BLaER1 treated with 17β-estradiol and CSF1 and Interleukin-3, amounts not matched to agents 10 nM and 100 nM (cell line): Measurements from ENCODE around the gene DGUOK.
A peak's percentile ranks its signal among the peaks of the same experiment; 100 is the strongest.

Experiments
- H3K27ac ChIP-seq, 11 experiments: shearing (Covaris generic); formaldehyde crosslinking; 2 replicates each; pipeline ENCODE4 v1.8.1; 2022
- H3K27me3 ChIP-seq, 11 experiments: shearing (Covaris generic); formaldehyde crosslinking; 2 replicates each; pipeline ENCODE4 v1.8.1; 2022
- H3K36me3 ChIP-seq, 11 experiments: shearing (Covaris generic); formaldehyde crosslinking; 2 replicates each; pipeline ENCODE4 v1.8.1; 2022
- H3K4me1 ChIP-seq, 10 experiments: shearing (Covaris generic); formaldehyde crosslinking; 2 replicates each; pipeline ENCODE4 v1.8.1; 2022
- H3K4me2 ChIP-seq, 11 experiments: shearing (Covaris generic); formaldehyde crosslinking; 2 replicates each; pipeline ENCODE4 v1.8.1; 2022
- H3K4me3 ChIP-seq, 10 experiments: shearing (Covaris generic); formaldehyde crosslinking; 2 replicates each; pipeline ENCODE4 v1.8.1; 2022
- H3K9ac ChIP-seq, 11 experiments: shearing (Covaris generic); formaldehyde crosslinking; 2 replicates each; pipeline ENCODE4 v1.8.1; 2022
- H3K9me3 ChIP-seq, 11 experiments: shearing (Covaris generic); formaldehyde crosslinking; replicated peaks in 1 of 11; 2 replicates each; pipeline ENCODE4 v1.8.1; 2022
- H4K20me1 ChIP-seq, 11 experiments: shearing (Covaris generic); formaldehyde crosslinking; 2 replicates each; pipeline ENCODE4 v1.8.1; 2022
- Cebpa-rat ChIP-seq, 11 experiments: shearing (Covaris generic); IDR thresholded peaks; 2 replicates each; pipeline ENCODE4 v1.8.1; 2022

The DGUOK gene

DNA sequence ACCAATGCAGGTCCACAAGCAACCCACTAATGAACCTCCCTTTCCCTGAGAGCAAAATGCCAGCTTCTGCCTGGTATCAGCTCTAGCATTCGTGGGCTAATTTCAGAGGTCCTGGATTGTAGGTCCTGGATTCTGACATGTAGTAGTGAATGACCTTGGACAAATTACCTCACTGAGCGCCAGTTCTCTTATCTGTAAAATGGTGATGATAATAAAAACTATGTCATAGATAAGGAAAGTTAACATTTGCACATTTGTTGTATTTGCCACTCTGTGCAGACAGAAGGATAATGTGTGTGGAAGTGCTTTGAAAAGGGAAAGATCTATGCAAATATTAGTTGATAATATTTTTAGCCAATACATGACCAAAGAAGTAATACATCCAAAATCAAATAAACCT, 53.9 kb downstream of the DGUOK start:
- Histone ChIP-seq H3K4me2 (peak overlapping the region; percentile 87 to 100 (median 98)), H3K27me3 (no peaks in the 10 kb centered on the region)

DNA sequence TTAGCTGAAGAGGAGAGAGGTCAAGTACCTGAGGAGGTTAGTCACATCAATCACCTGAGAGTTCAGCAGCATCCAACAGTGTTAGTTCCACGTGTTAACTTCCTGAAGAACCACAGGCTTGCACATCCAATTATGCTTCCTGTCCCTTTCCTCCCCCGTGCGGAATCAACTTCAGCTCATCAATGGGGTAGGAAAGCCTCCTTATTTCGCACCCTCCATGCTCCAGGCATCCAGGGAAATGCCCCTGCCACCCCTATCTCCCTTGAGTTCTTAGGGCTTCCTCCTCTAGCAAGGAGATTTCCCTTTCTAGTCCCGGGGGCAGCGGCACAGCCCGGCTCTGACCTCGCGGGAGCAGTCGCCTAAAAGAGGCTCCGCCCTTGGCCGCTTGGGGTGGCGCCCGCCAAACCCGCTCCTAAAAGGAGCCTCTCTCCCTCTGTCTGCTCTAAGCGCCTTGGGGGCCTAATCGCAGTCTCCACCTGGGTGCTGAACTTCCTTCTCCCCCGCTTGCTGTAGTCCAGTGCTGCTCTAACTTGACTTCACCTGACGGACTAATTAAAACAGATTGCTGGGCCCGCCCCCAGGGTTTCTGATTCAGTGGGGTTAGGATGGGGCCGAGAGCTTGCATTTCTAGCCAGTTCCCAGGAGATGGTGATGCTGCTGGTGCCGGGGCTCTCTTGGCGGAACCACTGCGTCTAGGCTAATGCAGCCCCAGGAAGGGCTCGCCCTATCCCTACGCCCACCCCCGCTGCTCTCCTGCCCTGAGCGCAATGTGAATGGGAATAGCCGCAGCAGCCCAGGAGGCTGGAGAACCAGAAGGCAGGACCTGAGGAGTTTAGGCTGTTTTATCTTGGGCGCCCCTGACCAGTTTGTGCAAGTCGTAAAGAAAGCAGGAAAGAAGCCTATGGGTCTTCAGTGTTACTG, 54.7 kb downstream of the DGUOK start:
- Histone ChIP-seq H3K4me2 (peak overlapping the region; percentile 87 to 100 (median 98)), H3K4me3 (peak overlapping the region; percentile 51 to 74 (median 62)), H3K36me3 (peaks cover 4 to 9% (median 5%) of the 10 kb centered on the region in 11 experiments; a peak in 21 of 22 replicates), H3K9me3 (no peaks in the 10 kb centered on the region), H3K27ac (peak overlapping the region; percentile 11 to 77 (median 66); a peak in 20 of 22 replicates), H3K27me3 (no peaks in the 10 kb centered on the region), H3K9ac (peak overlapping the region; percentile 54 to 97 (median 77)), H3K4me1 (peaks cover 71 to 85% (median 81%) of the 10 kb centered on the region in 10 experiments), H4K20me1 (peaks cover 2 to 12% (median 5%) of the 10 kb centered on the region in 11 experiments; a peak in 18 of 22 replicates)
- TF ChIP-seq Cebpa-rat (IDR thresholded peaks at IDR 0.05) = no peak

More for the DNA sequence above, 53.9 kb downstream of the DGUOK start:
- Histone ChIP-seq H3K4me1 (peaks cover 72 to 86% (median 83%) of the 10 kb centered on the region in 10 experiments), H3K27ac (peak overlapping the region in 10 of 11 experiments; percentile 49 to 77 (median 66); a peak in 18 of 22 replicates), H3K9ac (peak overlapping the region; percentile 54 to 97 (median 77); a peak in 20 of 22 replicates), H4K20me1 (peaks cover 0 to 5% (median 0%) of the 10 kb centered on the region in 11 experiments; a peak in 3 of 22 replicates), H3K4me3 (peak overlapping the region; percentile 51 to 74 (median 62)), H3K36me3 (0 out of 22 replicates have a peak, but pooled peaks cover 0 to 4% (median 0%) of the 10 kb centered on the region in 11 experiments), H3K9me3 (no peaks in the 10 kb centered on the region)
- TF ChIP-seq Cebpa-rat (IDR thresholded peaks at IDR 0.05) = no peak

DNA sequence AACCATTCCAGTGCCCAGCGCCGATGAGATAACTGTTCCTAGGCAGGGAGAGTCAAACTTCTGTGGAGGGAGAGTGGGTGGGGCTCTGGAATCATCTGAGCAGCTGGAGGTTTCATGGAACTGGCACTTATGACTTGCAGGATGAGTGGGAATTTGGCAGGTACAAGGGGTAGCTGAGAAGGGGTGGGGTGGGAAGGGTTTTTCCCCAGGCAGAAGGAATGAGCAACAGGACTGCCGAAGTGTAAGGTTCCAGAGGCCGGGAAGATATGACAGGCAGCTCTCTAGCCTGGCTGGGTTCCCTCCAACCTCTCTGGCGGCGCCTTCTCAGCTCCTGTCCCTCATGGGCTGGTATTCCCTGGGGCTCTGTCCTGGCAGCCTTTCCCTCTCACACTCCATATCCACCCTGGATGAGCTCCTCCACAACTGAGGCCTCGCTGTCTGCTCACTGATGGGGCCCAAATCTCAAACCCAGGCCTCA, 55.5 kb downstream of the DGUOK start:
- peak overlapping the region in 6 of 11 experiments; percentile 18 to 98 (median 68); a peak in 8 of 22 replicates for H3K27ac ChIP-seq
- TF ChIP-seq Cebpa-rat (IDR thresholded peaks at IDR 0.05) = no peak
- peaks cover 12 to 14% (median 14%) of the 10 kb centered on the region in 11 experiments; a peak in 21 of 22 replicates for H3K36me3 ChIP-seq
- peak overlapping the region in 9 of 11 experiments; percentile 16 to 99 (median 97); a peak in 8 of 22 replicates for H3K9ac ChIP-seq
- H3K4me1 ChIP-seq = peaks cover 71 to 89% (median 84%) of the 10 kb centered on the region in 10 experiments
- H3K4me2 ChIP-seq = peak overlapping the region; percentile 87 to 100 (median 98)
- H4K20me1 ChIP-seq = peaks cover 10 to 21% (median 13%) of the 10 kb centered on the region in 11 experiments; a peak in 21 of 22 replicates
- no peaks in the 10 kb centered on the region for H3K27me3 ChIP-seq
- no peaks in the 10 kb centered on the region for H3K9me3 ChIP-seq
- peak overlapping the region in 2 of 10 experiments; percentile 59 to 74; a peak in 4 of 20 replicates for H3K4me3 ChIP-seq

DNA sequence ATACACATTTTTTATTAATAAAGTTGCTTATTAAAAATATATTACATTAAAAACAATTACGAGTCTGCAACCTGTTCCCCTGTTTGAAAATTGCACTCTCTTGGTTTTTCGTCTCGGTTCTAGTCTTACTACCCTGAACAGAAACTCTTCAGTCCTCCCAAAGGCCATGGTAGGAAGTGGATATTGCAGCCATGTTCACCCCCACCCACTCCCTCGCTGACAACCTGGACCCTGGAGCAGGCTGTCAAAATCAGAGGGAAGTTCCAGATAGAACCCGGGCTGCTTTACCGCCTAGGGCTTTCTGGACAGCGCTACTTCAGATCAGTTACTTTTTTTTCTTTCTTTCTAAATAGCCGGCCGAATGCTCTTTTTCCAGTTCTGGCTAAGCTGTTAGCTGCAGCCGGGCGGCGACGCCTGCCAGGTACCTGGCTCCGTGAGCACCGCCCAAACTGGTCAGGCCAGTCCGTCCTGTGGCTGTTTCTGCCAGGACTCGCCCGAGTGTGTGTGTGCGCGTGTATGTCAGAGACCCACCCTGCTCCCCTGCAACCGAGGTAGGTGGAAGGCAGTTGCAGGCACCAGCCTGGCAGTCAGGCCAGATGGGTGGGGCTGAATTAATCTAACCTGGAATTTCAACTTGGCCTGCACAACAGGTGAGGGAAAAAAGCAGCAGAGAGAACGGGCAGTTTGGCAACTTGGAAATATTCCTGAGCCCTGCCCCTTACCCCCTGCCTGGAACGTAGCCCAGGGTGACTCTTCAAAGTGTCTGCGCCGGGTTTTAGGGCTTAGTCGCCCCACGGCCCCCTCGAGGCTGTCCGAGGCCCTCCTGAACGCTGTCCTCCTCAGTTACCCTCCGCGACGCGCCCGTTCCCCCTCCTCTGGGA, 56.9 kb downstream of the DGUOK start:
- Histone ChIP-seq H4K20me1 (peaks cover 24 to 35% (median 27%) of the 10 kb centered on the region in 11 experiments), H3K4me3 (peak overlapping the region; percentile 71 to 83 (median 76)), H3K27ac (peak overlapping the region; percentile 83 to 99 (median 98)), H3K4me2 (peak overlapping the region; percentile 87 to 100 (median 98)), H3K9ac (peak overlapping the region; percentile 90 to 99 (median 97)), H3K4me1 (peaks cover 68 to 89% (median 85%) of the 10 kb centered on the region in 10 experiments), H3K9me3 (no peaks in the 10 kb centered on the region), H3K27me3 (no peaks in the 10 kb centered on the region), H3K36me3 (peaks cover 24 to 28% (median 27%) of the 10 kb centered on the region in 11 experiments; a peak in 21 of 22 replicates)
- no peak for TF ChIP-seq Cebpa-rat (IDR thresholded peaks at IDR 0.05)

DNA sequence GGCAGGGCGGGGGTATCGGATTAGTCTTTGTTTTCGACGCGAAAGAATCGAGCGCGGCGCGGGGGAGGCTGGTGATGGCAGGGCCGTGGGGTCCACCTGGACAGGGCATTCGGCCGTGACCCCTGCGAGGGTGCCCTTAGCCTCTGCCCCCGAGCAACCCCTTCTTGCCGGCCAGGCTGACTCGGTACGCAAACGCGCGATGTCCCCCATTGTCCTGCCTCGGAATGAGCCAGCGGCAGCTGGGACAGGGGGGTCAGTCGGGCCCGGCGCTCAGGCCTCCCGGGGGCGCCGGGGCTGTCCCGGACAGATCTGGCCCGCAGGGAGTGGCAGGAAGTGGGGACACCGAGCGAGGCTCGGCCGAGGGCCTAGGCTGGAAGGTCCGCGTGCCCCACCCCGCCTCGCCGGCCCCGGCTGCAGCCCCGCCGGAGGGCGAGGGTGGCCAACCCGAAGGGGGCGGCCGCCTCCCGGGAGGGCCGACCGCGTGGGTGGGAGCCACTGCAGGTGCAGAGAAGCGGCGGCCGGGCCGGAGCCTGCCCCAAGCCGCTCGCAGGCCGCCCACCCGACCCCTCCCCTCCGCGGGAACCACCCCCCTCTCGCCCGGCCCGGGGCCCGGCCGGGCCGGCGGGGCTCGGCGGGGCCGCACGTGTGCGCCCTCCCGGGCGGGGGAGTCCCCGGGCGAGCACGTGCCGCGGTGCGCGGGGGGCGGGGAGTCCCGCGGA, 57.7 kb downstream of the DGUOK start, which contains the start of gene TET3:
TET3 (plus strand) TSS at position 708 of the 719 bp plus-strand sequence. CDS start 1,494 bp downstream, outside the sequence.
- Histone ChIP-seq H4K20me1 (peaks cover 32 to 43% (median 35%) of the 10 kb centered on the region in 11 experiments), H3K36me3 (peaks cover 32 to 36% (median 34%) of the 10 kb centered on the region in 11 experiments), H3K27me3 (no peaks in the 10 kb centered on the region)

DNA sequence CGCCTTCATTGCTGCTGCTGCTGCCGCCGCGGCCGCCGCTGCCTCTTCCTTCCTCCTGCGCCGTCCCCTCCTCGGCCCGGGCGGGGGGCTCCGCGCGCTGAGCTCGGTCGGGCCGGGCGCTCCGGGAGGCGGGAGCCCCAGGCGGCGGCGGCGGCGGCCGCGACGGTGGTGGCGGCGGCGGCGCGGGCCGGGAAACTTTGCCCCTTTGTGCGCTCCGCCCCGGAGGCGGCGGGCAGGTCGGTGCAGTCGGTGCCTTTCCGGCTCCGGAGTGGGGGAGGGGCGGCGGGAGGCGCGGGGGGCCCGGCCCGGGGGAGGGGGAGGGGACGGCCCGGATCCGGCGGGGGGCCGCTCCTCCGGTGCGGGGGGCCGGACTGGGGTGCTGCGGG, 58.2 kb downstream of the DGUOK start:
- no peak for TF ChIP-seq Cebpa-rat (IDR thresholded peaks at IDR 0.05)
- Histone ChIP-seq H3K36me3 (peaks cover 37 to 42% (median 39%) of the 10 kb centered on the region in 11 experiments), H3K27me3 (no peaks in the 10 kb centered on the region), H4K20me1 (peaks cover 38 to 48% (median 40%) of the 10 kb centered on the region in 11 experiments), H3K4me2 (peak overlapping the region; percentile 87 to 100 (median 98)), H3K27ac (peak overlapping the region; percentile 83 to 99 (median 98)), H3K9me3 (no peaks in the 10 kb centered on the region), H3K9ac (peak overlapping the region; percentile 90 to 99 (median 97)), H3K4me3 (peak overlapping the region; percentile 71 to 83 (median 76)), H3K4me1 (peaks cover 68 to 89% (median 85%) of the 10 kb centered on the region in 10 experiments)

More for the DNA sequence above, 57.7 kb downstream of the DGUOK start, which contains the start of gene TET3:
- H3K4me1 ChIP-seq = peaks cover 68 to 89% (median 85%) of the 10 kb centered on the region in 10 experiments
- peak within 1 kb of the TSS; percentile 95 to 100 (median 99) for H3K4me2 ChIP-seq
- H3K9me3 ChIP-seq = no peaks in the 10 kb centered on the region
- H3K27ac ChIP-seq = peak within 1 kb of the TSS; percentile 93 to 99 (median 98)
- peak within 1 kb of the TSS; percentile 71 to 83 (median 76) for H3K4me3 ChIP-seq
- H3K9ac ChIP-seq = peak within 1 kb of the TSS; percentile 92 to 99 (median 97)
- no peak for TF ChIP-seq Cebpa-rat (IDR thresholded peaks at IDR 0.05)

DNA sequence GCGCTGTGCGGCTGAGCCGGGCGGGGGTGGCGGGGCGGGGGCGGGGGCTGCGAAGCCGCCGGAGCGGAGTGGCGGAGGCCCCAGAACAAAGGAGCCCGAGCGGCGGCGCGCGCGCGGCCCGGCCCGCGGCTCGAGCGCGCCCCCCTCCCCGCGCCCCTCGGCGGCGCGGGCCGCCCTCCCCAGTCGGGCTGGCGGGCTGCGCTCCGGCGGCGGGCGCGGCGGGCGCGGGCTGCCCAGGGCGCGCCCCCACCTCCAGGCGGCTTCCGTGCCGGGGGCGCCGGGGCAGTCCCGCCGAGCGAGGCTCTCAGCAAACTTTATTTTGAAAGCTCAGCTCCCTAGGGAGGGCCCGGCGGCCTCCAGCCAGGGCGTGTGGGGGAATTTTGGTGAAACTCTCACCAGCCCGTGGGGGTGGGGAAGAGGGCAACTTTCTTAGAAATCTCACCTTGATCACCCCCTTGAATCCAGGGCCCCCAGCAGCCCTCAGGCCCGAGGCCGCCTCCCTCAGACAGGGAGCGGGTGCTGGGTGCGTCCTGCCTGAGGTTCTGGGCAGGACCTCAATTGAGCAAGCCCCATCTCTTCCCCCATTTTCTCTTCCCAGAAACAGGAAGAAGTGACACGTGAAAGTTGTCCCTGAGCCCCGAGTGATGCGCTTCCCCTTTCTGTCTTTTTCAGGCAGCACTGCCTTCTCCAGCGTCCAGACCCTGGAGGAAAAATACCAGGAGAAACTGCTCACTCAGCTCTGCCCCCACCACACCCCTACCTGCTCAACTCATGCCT, 58.8 kb downstream of the DGUOK start:
- TF ChIP-seq Cebpa-rat (IDR thresholded peaks at IDR 0.05) = peak in 3 of 11 experiments; percentile 17 to 30 (median 20); a peak in 2 of 22 replicates
- Histone ChIP-seq H3K36me3 (peaks cover 43 to 47% (median 45%) of the 10 kb centered on the region in 11 experiments), H3K4me1 (peaks cover 68 to 89% (median 84%) of the 10 kb centered on the region in 10 experiments), H3K9me3 (no peaks in the 10 kb centered on the region), H3K4me3 (peak overlapping the region; percentile 71 to 83 (median 76)), H3K4me2 (peak overlapping the region; percentile 90 to 100 (median 98)), H3K9ac (peak overlapping the region; percentile 92 to 99 (median 97)), H3K27ac (peak overlapping the region; percentile 93 to 99 (median 98)), H4K20me1 (peaks cover 44 to 54% (median 46%) of the 10 kb centered on the region in 11 experiments), H3K27me3 (no peaks in the 10 kb centered on the region)
